ENCODE data around the gene REEP3.

Gene REEP3

GRCh38 chr10:63614371-63614891, 93.2 kb downstream of the REEP3 start:
- no peak overlapping the region for H3K4me3 ChIP-seq (ENCODE audit: low read depth, low read length)
- peak; percentile 56 for DNase-seq (ENCODE audit: low read depth)

DNA sequence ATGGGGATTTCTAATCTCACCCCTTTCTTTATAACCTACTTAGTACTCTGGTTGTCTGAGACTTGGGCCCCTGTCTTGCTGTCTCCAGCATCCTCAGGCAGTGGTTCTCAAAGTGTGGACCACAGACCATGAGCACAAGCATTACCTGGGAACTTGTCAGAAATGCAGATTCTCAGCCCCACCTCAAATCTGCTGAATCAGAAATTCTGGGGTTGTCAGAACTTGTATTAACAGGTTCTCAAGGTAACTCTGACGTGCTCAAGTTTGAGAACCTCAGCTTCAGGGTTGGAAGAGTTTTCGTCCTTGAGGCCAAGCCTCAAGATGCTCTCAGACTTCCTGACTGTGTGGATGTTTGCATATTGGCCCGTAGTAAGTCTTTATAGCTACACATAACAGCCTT, 97.4 kb downstream of the REEP3 start:
- H3K4me3 ChIP-seq (ENCODE audit: low read depth, low read length) = no peak overlapping the region
- no peak for DNase-seq (ENCODE audit: low read depth)

DNA sequence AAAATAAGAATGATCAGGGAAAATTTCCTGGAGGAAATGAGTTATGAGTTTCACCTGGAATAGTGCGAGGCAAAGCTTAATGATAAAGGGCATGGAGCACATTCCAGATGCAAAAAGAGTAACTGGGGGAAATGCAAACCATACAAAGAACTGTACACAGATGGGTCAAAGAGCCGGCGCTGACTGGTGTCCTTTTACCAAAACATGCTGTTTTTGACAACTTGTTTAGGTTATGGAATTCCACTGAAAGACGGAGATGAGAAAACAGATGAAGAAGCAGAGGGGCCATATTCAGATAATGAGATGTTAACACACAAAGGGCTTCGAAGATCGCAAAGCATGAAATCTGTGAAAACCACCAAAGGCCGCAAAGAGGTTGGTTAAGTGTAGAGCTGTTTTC, 98.2 kb downstream of the REEP3 start:
- DNase-seq (ENCODE audit: low read depth) = no peak
- H3K4me3 ChIP-seq (ENCODE audit: low read depth, low read length) = no peak overlapping the region

GRCh38 chr10:63622097-63622496, 100.9 kb downstream of the REEP3 start:
- no peak for DNase-seq (ENCODE audit: low read depth)
- H3K4me3 ChIP-seq (ENCODE audit: low read depth, low read length) = no peak overlapping the region

DNA sequence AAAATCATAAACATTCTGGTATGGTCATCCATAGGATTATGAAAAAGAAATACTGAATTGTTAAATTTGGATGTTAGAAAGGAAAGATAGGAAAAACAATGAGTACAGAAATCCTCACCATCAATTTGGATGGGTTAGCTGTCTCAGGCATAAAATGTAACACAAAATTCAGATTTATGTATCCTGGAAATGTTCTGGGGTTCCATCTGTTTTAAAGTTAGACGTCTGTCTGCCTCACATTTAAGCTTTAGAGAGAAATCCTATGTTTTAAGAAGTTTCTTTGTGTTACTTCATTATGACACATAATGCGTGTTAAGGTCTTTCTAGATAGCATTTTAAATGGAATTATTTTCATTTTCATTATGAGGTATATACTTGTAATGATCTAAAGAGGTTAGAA, 103.5 kb downstream of the REEP3 start:
- no peak overlapping the region for H3K4me3 ChIP-seq (ENCODE audit: low read depth, low read length)
- DNase-seq (ENCODE audit: low read depth) = no peak

DNA sequence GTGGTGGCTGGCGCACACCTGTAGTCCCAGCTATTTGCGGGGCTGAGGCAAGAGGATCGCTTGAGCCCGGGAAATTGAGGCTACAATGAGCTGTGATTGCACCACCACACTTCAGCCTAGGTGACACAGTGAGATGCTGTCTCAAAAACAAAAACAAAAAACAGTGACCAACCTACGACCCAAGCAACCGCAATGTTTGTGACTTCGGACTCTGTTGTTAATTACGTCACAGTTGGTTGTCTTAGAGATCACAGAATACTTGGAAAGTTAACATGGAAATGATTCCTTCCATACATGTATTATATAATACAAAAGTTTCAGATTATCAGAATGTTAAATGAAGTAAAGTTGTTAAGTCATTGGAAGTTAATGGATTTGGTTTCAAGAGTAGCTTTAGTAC, 106.2 kb downstream of the REEP3 start:
- no peak overlapping the region for H3K4me3 ChIP-seq (ENCODE audit: low read depth, low read length)
- no peak for DNase-seq (ENCODE audit: low read depth)

DNA sequence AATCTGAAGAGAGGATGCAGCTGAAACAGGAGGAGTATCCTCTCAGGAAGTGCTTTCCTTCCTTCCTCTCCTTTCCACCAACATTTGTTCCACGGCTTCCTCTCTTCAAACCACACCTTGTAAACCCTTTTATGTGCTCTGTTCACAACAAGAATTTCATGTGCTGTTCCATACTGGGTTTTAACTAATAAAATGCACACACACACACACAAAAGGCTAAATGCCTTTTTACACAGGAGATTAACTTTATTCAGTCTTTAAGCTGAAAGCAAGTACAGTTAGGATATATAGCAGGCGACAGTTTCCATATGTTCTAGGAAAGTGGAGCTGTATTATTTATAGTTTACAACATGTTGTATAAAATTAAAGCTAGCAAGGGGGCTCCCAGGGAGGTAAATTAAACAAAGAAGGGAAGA, 106.7 kb downstream of the REEP3 start:
- H3K4me3 ChIP-seq (ENCODE audit: low read depth, low read length) = no peak overlapping the region
- DNase-seq (ENCODE audit: low read depth) = no peak

- peak overlapping the region; percentile 57 for H3K4me3 ChIP-seq (ENCODE audit: low read depth, low read length)
- no peak for DNase-seq (ENCODE audit: low read depth)
Observed at GRCh38 chr10:63628526-63629362, 107.5 kb downstream of the REEP3 start.

GRCh38 chr10:63629363-63630084, 108.3 kb downstream of the REEP3 start:
- peak overlapping the region; percentile 57 for H3K4me3 ChIP-seq (ENCODE audit: low read depth, low read length)
- peak; percentile 98 for DNase-seq (ENCODE audit: low read depth)

DNA sequence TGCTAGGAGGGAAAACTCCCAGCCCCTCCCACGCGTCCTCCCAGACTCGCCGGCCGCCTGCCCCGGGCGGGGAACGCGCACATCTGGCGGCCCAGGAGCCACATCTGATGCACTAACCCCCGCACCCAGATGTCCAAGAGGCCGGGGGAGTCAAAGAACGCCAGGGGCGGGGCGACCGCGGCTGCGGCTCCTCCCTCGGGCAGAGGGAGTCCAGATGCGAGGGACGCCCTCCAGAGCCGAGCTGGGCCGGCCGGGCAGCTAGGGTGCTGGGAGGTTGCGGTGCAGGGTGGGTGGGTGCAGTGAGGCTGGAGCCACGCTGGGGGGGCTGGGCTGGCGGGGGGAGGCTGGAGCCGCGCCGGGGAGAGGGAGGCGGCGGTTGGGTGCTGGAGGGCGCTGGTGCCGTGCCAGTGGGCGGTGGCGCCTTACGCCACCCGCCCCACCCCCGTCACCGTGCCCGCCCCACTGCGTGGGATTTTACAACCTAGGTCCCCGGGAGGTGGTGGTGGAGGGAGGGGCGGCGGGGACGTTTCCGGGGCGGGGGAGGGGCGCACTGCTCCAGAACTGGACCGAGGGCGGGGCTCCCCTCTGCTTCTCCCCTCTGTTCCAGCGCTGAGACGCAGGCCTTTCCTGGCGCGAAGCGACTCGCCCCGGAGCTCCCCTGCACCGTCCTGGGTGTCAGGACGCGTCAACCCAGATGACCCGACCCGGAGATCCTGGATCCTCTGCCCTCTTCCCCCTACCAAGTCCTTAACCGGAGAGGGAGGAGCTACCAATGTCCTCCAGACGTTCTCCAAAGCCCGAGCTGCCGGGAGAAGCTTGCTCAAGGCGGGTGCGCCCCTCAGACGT, 109.1 kb downstream of the REEP3 start:
- peak; percentile 93 for DNase-seq (ENCODE audit: low read depth)
- peak overlapping the region; percentile 57 for H3K4me3 ChIP-seq (ENCODE audit: low read depth, low read length)

GRCh38 chr10:63630931-63631680, 109.9 kb downstream of the REEP3 start:
- peak overlapping the region; percentile 57 for H3K4me3 ChIP-seq (ENCODE audit: low read depth, low read length)

GRCh38 chr10:63631991-63632390, 110.8 kb downstream of the REEP3 start:
- H3K4me3 ChIP-seq (ENCODE audit: low read depth, low read length) = no peak overlapping the region
- DNase-seq (ENCODE audit: low read depth) = no peak

More at GRCh38 chr10:63630931-63631680, 109.9 kb downstream of the REEP3 start:
- DNase-seq (ENCODE audit: low read depth) = peak; percentile 92

DNA sequence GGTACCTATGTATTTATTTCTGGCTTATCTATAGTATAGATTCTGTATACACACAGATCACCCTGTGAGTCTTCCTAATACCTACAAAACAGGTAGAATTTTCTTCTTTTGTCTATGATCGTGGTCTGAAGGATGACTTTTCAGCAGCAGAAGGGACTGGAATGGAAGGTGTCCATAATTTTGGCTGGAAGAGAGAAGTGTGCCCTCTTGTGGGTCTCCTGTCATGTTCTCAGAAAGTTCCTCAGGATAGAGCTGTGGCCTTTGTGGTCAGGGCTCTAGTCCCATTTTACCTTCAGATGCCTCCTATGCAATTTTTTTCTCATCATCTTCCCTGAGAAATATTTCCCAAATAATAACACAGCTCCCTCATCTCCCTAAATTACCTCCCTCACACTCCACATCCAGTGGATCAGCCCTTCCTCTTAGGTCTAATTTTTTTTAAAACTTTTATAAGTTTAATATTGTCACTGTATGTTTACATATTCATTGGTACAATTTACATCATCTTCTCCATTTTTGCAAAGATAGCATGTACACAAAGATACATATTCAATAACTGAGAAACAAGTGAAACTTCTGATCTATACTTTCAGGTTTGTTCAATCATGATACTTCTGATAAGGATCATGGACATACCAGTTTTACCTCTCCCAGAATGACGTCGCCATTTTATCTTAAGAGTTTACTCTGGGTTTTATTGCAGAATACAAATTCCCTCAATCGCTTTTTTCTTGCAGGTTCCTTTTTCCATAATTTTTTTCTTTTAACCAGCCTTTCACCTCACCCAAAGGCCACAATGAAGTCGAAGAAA, 112.7 kb downstream of the REEP3 start:
- no peak for DNase-seq (ENCODE audit: low read depth)
- no peak overlapping the region for H3K4me3 ChIP-seq (ENCODE audit: low read depth, low read length)

DNA sequence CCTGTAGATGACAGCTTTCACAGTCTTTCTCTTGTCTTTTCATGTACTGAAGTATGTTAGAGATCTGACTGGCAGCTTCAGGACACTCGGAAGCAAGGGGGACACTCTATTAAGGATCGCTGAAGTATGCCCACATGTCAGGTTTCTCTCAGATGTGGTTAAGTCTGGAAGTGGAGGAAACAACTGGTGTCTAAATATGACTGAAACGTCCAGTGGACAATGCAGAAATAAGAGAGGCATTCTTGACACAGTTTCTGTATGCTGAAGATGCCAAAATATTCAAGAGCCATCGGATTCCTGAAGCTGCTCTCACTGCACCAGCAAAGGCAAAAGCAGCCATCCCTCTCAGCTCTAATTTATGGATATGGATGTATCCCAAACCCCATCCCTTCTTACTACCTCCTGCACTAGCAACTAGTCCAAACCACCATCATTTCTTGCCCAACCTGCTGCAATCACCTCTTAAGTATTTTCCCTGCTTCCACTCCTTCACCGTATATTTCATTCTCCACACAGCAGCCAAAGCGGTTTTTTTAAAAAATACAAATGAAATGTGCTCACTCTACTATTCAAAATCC, 113.4 kb downstream of the REEP3 start:
- DNase-seq (ENCODE audit: low read depth) = no peak

GRCh38 chr10:63636812-63637211, 115.6 kb downstream of the REEP3 start:
- H3K4me3 ChIP-seq (ENCODE audit: low read depth, low read length) = no peak overlapping the region
- DNase-seq (ENCODE audit: low read depth) = no peak

More for the DNA sequence above, 113.4 kb downstream of the REEP3 start:
- H3K4me3 ChIP-seq (ENCODE audit: low read depth, low read length) = no peak overlapping the region

DNA sequence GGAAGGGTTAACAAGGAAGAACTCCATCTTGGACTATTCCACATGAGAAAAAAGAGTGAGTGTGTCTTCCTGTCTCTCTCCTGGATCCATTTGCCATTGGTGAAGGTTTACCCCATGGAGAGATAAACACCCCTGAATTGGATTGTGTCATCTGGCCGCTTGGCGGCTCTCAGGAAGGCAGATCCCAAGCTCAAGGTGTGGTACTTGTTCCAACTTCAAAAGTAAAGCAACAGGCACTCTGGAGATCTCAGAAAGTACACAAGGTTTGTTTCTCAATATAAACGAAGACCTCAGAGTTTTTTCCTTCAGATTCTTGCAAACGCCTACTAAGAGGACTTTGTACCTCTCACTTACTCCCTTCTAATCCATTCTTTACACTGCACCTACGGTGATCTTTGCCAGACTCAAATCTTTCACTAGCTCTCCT, 116.7 kb downstream of the REEP3 start:
- H3K4me3 ChIP-seq (ENCODE audit: low read depth, low read length) = no peak overlapping the region
- no peak for DNase-seq (ENCODE audit: low read depth)

- H3K4me3 ChIP-seq (ENCODE audit: low read depth, low read length) = no peak overlapping the region
- no peak for DNase-seq (ENCODE audit: low read depth)
Observed at GRCh38 chr10:63641366-63641765, 120.2 kb downstream of the REEP3 start.

DNA sequence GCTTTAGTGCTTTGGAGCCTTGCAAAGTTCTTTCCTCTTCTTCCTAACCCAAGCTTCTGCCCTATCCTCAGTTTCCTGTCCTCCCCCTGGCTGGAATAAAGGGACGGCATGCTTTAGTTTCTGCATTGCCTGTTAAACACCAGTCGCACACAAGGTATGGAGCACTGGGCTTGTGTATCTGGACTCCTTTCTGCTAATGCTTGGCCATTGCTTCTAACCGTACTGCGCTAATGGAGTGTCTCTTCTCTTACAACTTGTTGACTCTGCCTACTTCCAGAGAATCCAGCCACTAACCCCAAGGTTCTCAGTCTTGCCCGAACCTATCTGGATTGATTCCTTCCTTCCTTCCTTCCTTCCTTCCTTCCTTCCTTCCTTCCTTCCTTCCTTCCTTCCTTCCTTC, 120.6 kb downstream of the REEP3 start:
- no peak for DNase-seq (ENCODE audit: low read depth)
- H3K4me3 ChIP-seq (ENCODE audit: low read depth, low read length) = no peak overlapping the region
